GM06990 (cell line): ENCODE results near the gene MYO16.

Source experiments
- DNase-seq: peaks from one replicate; pipeline ENCODE4 v3.0.0-alpha.2; 2011; ENCODE audit not compliant: insufficient read length; ENCODE audit errors: extremely low read depth
- H3K27me3 ChIP-seq: replicated peaks from 2 replicates; pipeline ENCODE4 v1.6.0; 2011; ENCODE audit warnings: low read length; ENCODE audit not compliant: control insufficient read depth, insufficient read depth
- H3K36me3 ChIP-seq: 2 replicates; pipeline ENCODE4 v1.5.1; 2011; ENCODE audit warnings: low read length; ENCODE audit not compliant: control insufficient read depth, insufficient read depth
- H3K4me3 ChIP-seq: replicated peaks from 2 replicates; pipeline ENCODE4 v1.5.1; 2011; ENCODE audit warnings: low read depth, mild to moderate bottlenecking, control low read depth, low read length
- CTCF ChIP-seq: IDR thresholded peaks from 2 replicates; pipeline ENCODE4 v1.5.1; 2011; ENCODE audit warnings: low read length, control low read depth, mild to moderate bottlenecking, inconsistent platforms; ENCODE audit not compliant: insufficient read depth, poor library complexity, severe bottlenecking

Gene MYO16

GRCh38 chr13:108742701-108743451 lies 113.5 kb downstream of the MYO16 start:
- Histone ChIP-seq H3K27me3 (no peaks in the 10 kb centered on the region), H3K4me3 (no peak overlapping the region), H3K36me3 (no peaks in the 10 kb centered on the region)
- TF ChIP-seq CTCF: no peak
- DNase-seq: no peak

GRCh38 chr13:108743522-108743921 lies 114.1 kb downstream of the MYO16 start:
- TF ChIP-seq CTCF: no peak
- no peaks in the 10 kb centered on the region for H3K27me3 ChIP-seq
- H3K4me3 ChIP-seq: no peak overlapping the region
- H3K36me3 ChIP-seq: no peaks in the 10 kb centered on the region
- DNase-seq: no peak

- DNase-seq: no peak
- TF ChIP-seq CTCF: no peak
- H3K27me3 ChIP-seq: no peaks in the 10 kb centered on the region
Measured at GRCh38 chr13:108747843-108748242, 118.4 kb downstream of the MYO16 start.

GRCh38 chr13:108752276-108752675 lies 122.9 kb downstream of the MYO16 start:
- TF ChIP-seq CTCF: no peak
- Histone ChIP-seq H3K4me3 (no peak overlapping the region), H3K27me3 (no peaks in the 10 kb centered on the region), H3K36me3 (no peaks in the 10 kb centered on the region)
- DNase-seq: no peak

More at GRCh38 chr13:108747843-108748242, 118.4 kb downstream of the MYO16 start:
- Histone ChIP-seq H3K36me3 (no peaks in the 10 kb centered on the region), H3K4me3 (no peak overlapping the region)

- Histone ChIP-seq H3K36me3 (no peaks in the 10 kb centered on the region), H3K4me3 (no peak overlapping the region), H3K27me3 (no peaks in the 10 kb centered on the region)
- no peak for TF ChIP-seq CTCF
- no peak for DNase-seq
Measured at GRCh38 chr13:108755083-108755482, 125.7 kb downstream of the MYO16 start.

GRCh38 chr13:108760129-108760528 lies 130.7 kb downstream of the MYO16 start:
- Histone ChIP-seq H3K4me3 (no peak overlapping the region), H3K36me3 (no peaks in the 10 kb centered on the region), H3K27me3 (no peaks in the 10 kb centered on the region)
- DNase-seq: no peak
- no peak for TF ChIP-seq CTCF
